ENCODE results near the gene TNFSF15.

TNFSF15 gene

GRCh38 chr9:114805670-114806525 lies at the start of gene TNFSF15:
TSS of gene TNFSF15 (minus strand) at chr9:114806039. CDS start at chr9:114806012, 27 bp downstream.
- peak in 1 of 6 experiments; percentile 3 for DNase-seq

- DNase-seq, result no peak
These were observed 49.6 kb upstream of the TNFSF15 start for GRCh38 chr9:114855488-114855887.

- DNase-seq, result no peak
These were observed 49.0 kb upstream of the TNFSF15 start for GRCh38 chr9:114854736-114855355.

- no peak for DNase-seq
These were observed 47.4 kb upstream of the TNFSF15 start for GRCh38 chr9:114853071-114853855.

- DNase-seq, result no peak
These were observed 46.3 kb upstream of the TNFSF15 start for GRCh38 chr9:114852050-114852594.

- no peak for DNase-seq
These were observed 45.5 kb upstream of the TNFSF15 start for GRCh38 chr9:114851306-114851705.

- DNase-seq, result no peak
These were observed 45.0 kb upstream of the TNFSF15 start for GRCh38 chr9:114850871-114851270.

- no peak for DNase-seq
These were observed 43.6 kb upstream of the TNFSF15 start for GRCh38 chr9:114849450-114849849.

GRCh38 chr9:114847492-114848417 lies 41.9 kb upstream of the TNFSF15 start:
- no peak for DNase-seq

- DNase-seq, result no peak
These were observed 39.5 kb upstream of the TNFSF15 start for GRCh38 chr9:114845373-114845772.

GRCh38 chr9:114844766-114845165 lies 38.9 kb upstream of the TNFSF15 start:
- no peak for DNase-seq

GRCh38 chr9:114837923-114838322 lies 32.1 kb upstream of the TNFSF15 start:
- no peak for DNase-seq

GRCh38 chr9:114836769-114837168 lies 30.9 kb upstream of the TNFSF15 start:
- no peak for DNase-seq

- no peak for DNase-seq
These were observed 28.5 kb upstream of the TNFSF15 start for GRCh38 chr9:114834386-114834785.

- no peak for DNase-seq
These were observed 24.7 kb upstream of the TNFSF15 start for GRCh38 chr9:114830546-114830945.

- DNase-seq, result no peak
These were observed 24.0 kb upstream of the TNFSF15 start for GRCh38 chr9:114829574-114830440.

- no peak for DNase-seq
These were observed 22.4 kb upstream of the TNFSF15 start for GRCh38 chr9:114828303-114828650.

- no peak for DNase-seq
These were observed 21.9 kb upstream of the TNFSF15 start for GRCh38 chr9:114827641-114828302.

- no peak for DNase-seq
These were observed 20.6 kb upstream of the TNFSF15 start for GRCh38 chr9:114826431-114826830.

GRCh38 chr9:114825126-114825795 lies 19.4 kb upstream of the TNFSF15 start:
- DNase-seq, result no peak
